HG03521 (cell line): Measurements from ENCODE around the gene CDK2.
"Not testable (repeated sequence)": the region's sequence is repeated elsewhere in the genome, so short reads cannot be mapped to it uniquely, and the experiment has no call there.

Experiments
- ATAC-seq: cut with Tn5 transposase; IDR thresholded peaks from one replicate; pipeline ENCODE4 v1.9.1; 2021; ENCODE audit warnings: mild to moderate bottlenecking, moderate library complexity; ENCODE audit not compliant: unreplicated experiment

The CDK2 gene

DNA sequence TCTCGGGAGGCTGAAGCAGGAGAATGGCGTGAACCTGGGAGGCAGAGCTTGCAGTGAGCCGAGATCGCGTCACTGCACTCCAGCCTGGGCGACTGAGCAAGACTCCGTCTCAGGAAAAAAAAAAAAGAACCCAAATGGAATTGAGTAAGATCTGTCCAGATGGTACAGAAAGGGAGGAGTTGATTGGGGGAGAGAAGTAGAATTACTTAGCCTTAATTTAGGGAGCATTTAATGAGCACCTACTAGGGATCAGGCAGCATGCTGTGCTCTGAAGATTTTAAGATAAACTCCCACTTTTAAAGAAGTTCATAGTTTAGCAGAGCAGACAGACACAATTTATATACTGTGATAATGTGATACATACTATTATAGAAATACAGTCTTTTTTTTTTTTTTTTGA lies 11.8 kb downstream of the CDK2 start:
- ATAC-seq: no peak

GRCh38 chr12:55979069-55979468 lies 12.4 kb downstream of the CDK2 start:
- no peak for ATAC-seq

GRCh38 chr12:55981882-55982281 lies 15.3 kb downstream of the CDK2 start:
- ATAC-seq: not testable (repeated sequence)

DNA sequence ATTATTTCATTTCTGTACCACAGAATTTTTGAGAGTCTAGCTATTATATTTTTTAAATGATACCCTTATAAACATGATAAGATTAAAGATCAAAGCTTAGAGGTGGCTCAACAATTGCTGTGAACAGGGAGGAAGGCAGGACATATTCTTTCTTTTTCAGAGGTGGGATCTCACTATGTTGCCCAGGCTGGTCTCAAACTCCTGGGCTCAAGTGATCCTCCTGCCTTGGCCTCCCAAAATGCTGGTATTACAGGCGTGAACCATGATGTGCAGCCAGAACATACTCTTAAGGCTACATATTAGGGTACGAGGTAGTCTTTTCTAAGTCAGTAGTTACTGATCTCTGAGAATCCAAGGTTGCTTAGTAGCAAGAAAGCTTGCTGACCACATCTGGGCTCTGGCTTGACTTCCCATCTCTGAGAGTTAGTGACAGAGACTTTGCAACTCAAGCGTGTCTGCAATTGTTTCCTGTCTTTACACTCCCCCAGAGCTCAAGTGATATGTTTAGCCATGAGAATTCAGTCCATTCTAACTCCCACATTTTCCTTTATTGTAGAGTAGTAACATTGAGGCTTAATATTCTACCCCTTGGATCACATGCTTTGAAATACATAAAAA lies 15.8 kb downstream of the CDK2 start:
- ATAC-seq: no peak

GRCh38 chr12:55983232-55983842 lies 16.7 kb downstream of the CDK2 start:
- no peak for ATAC-seq

DNA sequence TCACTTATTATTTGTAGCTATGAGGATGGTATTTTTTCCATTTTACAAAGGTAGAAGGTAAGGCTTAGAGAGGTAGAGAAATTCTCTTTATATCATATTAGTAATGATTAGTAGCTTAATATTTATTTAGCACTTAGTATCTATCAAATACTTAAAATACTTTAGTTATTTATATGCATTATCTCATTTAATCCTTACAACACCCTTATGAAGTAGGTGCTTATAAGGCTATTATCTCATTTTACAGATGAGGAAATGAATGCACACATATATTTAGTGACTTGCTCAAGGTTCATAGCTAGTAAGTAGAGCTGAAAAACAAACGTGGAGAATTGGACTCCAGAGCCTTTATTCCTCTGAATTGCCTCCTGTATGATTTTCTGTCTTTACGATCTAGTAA lies 18.2 kb downstream of the CDK2 start:
- ATAC-seq: no peak

DNA sequence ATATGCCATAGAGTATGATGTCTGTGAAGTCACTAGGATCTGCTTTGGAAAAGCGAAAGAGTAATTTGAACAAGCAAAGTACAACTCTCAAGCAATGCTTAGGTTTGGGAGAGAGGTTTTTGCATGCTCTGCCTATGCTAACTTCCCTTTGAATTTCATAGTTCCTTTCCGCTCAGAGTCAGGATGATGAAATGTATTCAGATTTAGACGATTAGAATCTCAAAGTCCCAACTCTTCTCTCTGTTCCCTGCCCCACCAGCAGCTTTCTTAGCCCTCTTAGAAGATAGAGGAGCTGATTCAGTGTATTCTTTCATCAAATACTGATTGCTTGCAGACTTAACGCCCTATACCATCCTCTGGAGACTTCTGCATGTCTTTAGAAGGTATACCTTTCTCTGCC lies 18.7 kb downstream of the CDK2 start:
- ATAC-seq: no peak

GRCh38 chr12:55985976-55986375 lies 19.3 kb downstream of the CDK2 start:
- not testable (repeated sequence) for ATAC-seq

GRCh38 chr12:55991110-55991509 lies 24.5 kb downstream of the CDK2 start:
- ATAC-seq: no peak

GRCh38 chr12:55993230-55993853 lies 26.7 kb downstream of the CDK2 start:
- ATAC-seq: no peak

- no peak for ATAC-seq
Observed at GRCh38 chr12:55995366-55995765, 28.7 kb downstream of the CDK2 start.

DNA sequence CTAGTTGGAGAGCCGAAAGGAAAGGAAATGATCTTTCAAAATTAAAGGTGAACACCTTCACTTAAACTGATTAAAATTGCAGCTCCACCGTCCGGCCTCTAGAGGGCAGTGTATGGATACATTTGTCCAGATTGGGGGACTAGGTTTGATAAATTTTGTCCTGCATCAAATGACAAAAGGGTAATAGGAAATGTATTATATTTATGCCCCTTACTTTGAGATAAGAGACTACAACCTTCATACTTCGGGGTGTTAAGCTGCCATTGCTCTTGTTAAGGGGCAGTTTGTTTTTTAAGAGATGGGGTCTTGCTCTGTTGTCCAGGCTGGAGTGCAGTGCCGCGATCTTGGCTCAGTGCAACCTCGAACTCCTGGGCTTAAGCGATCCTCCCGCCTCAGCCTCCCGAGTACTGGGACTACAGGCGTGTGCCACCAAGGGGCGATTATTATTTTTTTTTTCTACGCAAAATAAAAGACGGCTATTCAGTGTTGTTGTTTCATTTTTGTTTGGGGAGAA lies 29.6 kb downstream of the CDK2 start:
- no peak for ATAC-seq

- ATAC-seq: peak; percentile 99
Observed at GRCh38 chr12:55996715-55997534, 30.3 kb downstream of the CDK2 start, which contains the start of gene SUOX. Gene SUOX, plus strand, starts transcription at chr12:55997276. Its CDS starts 4,946 bp downstream, at chr12:56002222.

- no peak for ATAC-seq
Observed at GRCh38 chr12:55997535-55997859, 30.9 kb downstream of the CDK2 start.

- not testable (repeated sequence) for ATAC-seq
Observed at GRCh38 chr12:55999522-55999921, 32.9 kb downstream of the CDK2 start.

DNA sequence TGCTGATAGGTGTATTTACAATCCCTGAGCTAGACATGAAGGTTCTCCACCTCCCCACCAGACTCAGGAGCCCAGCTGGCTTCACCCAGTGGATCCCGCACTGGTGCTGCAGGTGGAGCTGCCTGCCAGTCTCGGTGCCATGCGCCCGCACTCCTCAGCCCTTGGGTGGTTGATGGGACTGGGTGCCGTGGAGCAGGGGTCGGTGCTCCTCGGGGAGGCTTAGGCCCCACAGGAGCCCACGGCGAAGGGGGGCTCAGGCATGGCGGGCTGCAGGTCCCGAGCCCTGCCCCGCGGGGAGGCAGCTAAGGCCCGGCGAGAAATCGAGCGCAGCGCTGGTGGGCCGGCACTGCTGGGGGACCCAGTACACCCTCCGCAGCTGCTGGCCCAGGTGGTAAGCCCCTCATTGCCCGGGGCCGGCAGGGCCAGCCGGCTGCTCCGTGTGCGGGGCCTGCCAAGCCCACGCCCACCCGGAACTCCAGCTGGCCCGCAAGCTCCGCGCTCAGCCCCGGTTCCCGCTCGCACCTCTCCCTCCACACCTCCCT lies 33.4 kb downstream of the CDK2 start:
- ATAC-seq: not testable (repeated sequence)

DNA sequence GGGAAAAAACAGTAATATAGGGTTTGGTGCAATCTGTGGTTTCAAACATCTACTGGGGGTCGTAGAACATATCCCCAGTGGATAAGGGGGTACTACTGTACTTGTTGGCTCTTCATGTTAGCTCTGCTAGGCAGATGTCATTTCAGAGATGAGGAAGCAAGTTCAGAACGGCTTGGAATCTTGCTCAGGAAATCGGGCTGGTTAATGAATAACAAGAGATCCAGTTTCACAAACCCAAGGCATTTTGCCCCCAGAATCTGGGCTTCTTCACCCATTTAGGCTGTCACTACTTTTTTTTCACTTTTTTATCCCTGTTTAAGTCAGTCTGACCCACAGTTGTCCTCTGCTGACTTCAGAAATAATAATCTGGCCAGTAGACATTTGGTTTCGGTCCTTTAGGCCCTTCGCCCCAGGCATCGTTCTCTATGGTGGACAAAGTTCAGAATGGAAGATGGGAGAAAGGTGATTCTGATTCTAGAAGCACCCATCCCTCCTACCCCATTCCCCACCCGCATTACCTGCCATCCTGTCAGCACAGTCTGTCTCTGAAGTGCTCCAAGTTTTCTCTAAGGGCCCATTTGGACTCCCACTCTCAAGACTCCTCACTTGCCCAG lies 35.0 kb downstream of the CDK2 start:
- no peak for ATAC-seq

- ATAC-seq: not testable (repeated sequence)
Observed at GRCh38 chr12:56003376-56003775, 36.7 kb downstream of the CDK2 start.

- ATAC-seq: no peak
Observed at GRCh38 chr12:56004211-56004610, 37.6 kb downstream of the CDK2 start.
